GM19351 (cell line): ENCODE data around the gene RAD52.

Source experiments
- ATAC-seq: cut with Tn5 transposase; IDR thresholded peaks from one replicate; pipeline ENCODE4 v1.9.1; 2021; ENCODE audit warnings: mild to moderate bottlenecking, moderate library complexity; ENCODE audit not compliant: unreplicated experiment

Gene RAD52

DNA sequence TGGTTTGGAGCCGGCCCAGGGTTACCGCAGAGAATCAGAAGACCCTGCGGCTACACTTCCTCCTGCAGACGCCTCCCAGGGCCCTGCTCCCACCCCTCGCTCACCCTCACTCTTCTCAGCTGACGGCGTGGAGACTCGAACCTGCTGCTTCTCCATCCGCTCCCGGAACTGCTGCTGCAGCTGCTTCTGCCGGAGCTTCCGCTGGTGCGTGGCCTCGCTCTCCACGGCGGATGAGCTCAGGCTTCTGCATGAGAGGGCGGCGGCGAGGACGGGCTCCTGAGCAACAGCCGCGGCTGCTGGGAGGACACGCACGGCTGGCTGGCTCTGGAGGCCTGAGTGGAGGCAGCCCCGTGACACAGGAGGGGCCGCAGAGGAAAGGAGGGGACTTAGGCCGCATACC lies 33.3 kb downstream of the RAD52 start:
- ATAC-seq, result no peak

DNA sequence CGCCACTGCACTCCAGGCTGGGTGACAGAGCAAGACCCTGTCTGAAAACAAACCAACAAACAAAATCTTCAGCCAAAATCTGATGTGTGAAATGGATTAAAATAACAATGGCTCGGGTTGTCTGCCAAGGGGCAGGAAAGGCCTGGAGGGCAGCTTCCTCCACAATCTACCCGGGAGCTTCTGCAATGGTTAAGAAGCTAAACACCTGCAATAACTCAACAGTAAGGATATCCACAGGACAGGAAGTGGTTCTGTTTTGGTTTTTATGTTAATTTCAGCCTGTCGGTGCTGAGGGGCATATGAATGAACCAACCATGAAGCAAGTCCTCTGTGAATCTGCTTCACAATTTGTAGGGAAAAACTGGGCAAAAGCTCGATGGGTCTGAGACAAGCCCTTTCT lies 34.4 kb downstream of the RAD52 start:
- no peak for ATAC-seq

DNA sequence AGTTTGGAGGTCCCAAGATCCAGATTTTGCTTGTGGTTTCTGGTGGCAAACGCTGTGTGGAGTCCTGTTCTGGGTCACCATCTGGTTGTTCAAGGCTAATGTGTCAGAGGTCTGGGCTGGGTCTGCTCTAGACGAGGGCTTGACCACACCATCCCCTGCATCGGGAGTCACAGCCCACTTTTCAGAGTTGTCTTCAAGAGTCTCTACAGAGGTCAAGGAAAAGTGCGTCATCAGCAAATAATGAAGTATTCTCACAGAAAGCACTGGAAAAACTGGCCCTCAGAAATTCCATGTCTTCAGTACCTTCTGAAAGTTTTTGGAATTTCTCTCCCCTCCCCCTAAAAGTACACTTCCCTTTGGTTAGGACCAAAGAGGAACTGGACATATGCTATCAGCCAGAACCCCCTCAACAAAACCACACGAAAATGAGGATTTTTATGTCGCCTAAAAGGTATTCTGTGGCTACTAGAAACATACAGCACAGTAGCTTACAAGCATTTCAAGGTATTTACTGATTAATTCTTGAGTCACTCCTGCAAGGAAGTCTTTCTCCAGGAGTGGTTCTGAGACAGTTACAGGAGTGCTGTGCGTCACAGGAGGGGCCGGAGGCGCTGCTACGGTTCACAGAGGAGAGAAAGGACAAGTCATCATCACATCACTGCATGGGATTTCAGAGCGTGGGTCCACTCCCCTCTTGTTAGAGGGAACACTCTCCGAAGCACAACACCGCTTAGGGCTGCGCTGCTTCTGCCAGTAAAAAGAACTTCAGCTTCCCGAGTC lies 35.4 kb downstream of the RAD52 start:
- no peak for ATAC-seq

DNA sequence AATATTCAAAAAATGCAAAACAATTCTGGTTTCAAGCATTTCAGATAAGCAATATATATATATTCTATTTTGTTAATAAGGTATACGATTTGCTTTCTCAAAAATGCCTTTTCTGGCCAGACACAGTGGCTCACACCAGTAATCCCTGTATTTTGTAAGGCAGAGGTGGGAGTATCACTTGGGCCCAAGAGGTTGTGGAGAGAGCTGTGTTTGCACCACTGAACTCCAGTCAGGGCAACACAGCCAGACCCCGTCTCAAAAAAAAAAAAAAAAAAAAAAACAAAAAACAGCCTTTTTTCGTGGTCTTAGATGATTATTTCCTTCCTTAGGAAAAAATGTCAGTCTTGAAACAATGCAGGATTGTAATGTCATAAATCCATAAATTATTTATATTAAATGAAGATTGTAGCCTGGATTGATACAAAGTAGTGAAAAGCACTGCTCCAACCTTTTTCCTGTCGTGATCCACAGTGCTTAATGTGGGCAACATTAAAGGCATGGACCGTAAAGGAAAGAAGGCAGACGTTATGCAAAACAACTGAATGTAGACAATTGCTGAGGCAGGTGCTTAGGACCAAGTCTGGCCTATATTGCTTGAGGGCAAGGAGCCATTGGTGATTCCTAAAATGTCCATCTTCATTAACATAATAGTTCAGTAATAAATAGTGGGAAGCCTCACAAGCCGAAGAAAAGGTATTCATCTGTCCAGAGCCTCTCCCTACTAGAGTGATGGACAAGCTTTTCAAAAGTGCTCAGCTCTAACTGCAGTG lies 36.8 kb downstream of the RAD52 start:
- no peak for ATAC-seq

DNA sequence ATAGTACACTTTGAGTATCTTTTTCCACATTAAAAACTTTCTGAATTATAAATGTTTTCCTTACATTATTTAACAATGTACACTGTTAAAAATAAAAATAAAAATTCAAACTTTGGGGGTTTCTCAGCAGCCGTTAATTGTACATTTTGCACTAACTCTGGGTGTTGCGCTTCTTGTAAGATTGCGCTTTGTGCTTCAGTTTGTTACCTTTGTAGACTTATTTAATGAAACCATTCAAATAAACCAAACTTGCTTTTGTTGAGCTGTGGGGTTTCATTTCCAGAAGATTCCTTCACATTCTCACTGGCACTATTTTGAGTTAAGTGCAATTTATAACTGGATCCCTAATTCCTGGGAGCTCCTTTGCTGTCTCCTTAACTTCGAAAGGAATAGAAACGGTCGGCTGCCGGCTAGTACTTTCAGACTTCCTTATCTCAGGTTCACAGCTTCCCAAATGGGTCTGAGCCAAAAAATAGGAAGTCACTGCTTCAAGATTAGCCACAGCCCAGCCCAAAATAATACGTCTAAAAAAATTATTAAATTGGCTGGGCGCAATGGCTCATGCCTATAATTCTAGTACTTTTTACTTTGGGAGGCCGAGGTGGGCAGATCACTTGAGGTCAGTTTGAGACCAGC lies 38.2 kb downstream of the RAD52 start:
- no peak for ATAC-seq

DNA sequence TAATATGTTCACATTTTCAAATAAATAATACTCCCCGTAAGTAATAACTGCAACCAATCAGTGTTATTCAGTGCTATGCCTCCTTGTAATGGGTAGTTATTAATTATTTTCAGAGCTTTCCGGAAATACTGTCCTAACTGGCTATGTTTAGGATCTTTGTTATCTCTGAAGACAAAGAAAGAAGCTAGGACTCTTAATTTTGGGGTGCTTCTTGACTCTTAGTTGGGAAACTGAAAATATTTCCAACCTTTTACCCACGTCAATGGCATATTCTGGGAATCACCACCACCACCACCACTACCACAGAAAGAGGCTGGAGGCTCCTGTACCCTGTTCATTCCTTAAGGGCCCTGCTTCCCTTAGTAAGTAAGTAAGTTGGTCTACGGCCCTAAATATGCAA lies 39.1 kb downstream of the RAD52 start:
- ATAC-seq, result no peak

DNA sequence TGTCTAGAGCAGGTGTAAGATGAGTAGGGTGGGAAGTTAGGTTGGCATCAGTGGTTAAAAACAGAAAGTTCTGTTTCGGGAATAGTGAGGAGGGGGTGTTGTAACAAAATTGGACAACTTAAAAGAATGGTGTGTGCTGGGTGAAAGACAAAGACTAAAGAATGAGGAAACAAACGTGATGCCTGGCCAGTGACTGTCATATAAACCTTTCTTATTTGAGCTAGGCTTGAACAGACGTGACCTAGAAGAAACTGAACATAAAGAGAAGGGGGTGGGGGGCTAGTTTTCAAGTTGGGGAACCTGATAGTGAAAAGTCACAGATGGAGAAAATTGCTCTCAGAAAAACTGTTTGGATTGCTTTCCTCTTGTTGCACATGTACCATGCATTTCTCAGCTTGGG lies 39.6 kb downstream of the RAD52 start:
- ATAC-seq, result no peak

DNA sequence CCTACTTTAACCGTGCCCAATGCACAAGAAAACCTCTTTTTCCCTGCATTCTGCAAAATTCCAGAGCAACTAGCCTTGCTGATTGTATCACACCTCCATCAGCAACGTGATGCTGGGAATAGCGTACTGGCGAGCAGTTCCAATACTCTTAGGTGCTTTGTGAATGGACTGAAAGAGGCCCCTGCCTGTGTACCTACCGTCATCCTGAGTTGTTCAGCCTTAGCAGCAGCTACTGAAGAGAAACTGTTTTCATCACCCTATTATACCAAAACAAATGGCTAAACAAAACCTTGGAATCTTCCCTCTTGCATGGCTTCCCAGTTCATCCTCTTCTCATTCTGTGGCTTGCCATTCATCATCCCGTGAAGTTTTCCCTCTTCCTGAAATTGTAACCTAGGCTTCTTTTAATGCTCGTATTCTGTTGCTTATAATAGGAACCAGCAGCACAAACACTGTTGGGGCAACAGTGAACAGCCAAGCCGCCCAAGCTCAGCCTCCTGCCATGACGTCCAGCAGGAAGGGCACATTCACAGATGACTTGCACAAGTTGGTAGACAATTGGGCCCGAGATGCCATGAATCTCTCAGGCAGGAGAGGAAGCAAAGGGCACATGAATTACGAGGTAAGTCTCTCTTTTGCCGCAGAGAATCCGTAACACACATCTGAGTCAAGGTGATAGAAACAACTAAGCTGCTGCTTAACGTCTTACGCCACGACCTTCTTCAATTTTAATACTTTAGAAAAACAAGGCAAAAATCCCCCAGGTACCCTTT lies 41.9 kb downstream of the RAD52 start:
- no peak for ATAC-seq

DNA sequence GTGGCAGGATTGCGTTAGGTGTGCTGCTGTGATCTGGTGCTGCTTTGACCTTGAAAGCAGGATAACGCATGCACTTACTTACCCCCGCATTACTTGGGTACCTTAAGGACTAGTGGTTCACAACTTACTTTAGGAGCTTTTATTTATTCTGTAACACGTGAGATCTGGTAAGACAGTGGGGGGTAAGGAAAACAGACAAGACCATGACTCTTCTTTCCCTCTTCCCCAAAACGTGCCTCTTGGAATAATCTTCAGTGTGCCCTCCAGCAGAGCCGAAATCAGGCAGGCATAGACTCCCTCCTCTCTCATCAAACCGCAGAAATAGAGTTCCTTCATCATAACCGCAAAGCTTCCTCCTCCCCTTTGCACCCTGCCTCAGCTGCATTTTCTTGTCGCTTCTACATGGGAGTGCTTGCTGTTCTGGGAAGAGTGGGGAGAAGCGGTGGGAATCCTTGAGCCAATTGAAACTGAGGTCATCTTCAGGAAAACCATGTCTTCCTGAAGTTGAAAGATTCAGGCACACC lies 43.4 kb downstream of the RAD52 start:
- ATAC-seq, result no peak

DNA sequence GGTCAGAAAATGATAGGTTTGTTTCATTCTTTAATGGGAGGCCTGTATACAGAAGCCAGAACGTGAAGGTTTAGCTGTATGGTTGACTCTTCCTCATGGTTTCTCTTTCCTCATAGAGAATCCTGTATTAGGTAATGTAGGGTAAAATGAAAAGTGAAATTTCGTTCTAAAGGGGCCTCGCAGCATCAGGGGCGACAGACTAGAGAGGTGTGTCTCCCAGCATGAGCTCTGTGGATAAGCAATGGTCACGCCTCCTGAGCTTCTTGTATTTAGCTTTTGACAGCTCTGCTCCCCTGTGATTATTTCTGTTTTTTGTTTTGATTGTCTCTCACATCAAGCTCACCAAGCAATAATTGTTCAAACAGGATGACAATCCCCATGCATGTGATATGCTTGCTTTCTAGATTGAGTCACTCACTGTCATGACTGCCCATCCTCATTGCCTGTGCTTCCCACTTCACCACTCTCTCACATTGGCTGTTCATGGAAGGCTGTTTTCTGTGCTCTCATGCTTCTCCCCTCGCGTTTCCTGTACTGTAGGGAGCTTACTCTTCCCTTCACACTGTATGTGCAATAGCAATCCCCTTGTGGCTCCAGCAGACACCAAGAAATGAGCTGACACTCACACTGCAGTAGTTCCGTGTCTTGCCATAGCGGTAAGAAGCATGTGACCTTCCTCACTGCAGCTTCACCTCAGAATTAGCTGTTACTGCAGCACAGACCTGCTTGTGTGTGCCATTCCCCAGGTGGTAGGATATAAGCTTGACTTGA lies 44.0 kb downstream of the RAD52 start:
- ATAC-seq, result no peak

DNA sequence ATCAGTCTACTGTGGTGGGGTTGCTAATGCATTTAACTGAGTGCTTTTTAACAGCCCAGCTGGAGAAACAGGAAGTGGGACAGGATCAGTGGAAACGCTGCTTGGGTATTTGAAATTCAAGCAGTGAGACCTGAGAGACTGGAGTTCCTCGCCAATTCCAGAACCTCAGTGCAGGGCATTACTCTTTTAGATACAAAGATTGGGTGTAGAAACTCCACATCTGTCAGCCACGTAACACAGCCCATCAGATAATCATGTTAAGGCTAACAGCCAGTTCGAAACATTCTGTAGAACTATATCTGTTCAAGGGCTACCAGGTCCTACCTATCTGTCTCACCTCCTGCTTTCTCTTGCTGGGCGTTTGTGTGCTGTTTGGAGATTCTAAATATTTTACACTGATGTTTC lies 45.5 kb downstream of the RAD52 start:
- no peak for ATAC-seq

DNA sequence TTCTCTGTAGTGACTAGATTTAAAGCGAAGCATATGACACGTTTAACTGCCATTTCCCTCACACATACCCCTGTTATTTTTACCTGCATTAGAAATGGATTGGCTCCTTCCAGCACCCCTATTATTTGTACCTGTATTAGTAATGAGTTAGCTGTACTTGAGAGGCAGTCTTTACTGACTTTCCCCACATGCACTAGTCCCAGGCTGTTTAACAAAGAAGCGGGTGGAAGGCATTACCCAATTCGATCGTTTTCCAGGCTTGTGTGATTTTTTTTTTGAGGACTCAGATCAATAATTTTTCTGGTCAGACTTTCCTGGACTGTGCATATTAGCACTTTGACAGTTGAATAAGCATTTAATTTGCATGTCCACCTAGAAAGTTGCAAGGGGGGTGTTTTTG lies 46.4 kb downstream of the RAD52 start:
- no peak for ATAC-seq

DNA sequence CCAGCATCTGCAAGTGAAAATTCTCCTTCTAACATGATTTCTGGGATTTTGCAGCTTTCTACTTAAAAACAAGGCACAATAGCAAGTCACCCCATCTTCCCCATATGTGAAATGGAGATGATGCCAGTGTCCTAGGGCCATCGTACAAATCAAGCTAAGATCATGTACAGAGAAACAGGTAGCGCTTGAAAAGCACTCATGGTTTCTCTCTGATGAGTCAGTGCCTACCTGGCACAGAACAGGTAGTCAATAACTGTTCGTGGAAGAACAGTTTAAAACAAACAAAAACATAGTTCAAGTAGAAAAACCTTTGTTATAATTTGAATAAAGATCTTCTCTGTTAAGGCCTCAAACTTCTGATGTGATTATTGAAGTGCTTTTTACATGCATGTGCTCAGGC lies 46.9 kb downstream of the RAD52 start:
- no peak for ATAC-seq

DNA sequence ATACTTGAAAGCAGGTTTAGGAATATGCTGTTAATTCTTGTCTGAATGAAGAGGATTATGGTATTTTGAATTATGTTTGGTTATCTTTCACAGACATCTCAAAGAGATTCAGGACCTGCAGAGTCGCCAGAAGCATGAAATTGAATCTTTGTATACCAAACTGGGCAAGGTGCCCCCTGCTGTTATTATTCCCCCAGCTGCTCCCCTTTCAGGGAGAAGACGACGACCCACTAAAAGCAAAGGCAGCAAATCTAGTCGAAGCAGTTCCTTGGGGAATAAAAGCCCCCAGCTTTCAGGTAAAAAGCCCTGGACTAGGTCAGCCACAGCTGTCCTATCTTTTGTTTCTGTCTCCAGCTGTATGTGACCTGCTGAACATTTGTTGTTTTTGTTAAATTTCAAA lies 52.1 kb downstream of the RAD52 start:
- no peak for ATAC-seq

DNA sequence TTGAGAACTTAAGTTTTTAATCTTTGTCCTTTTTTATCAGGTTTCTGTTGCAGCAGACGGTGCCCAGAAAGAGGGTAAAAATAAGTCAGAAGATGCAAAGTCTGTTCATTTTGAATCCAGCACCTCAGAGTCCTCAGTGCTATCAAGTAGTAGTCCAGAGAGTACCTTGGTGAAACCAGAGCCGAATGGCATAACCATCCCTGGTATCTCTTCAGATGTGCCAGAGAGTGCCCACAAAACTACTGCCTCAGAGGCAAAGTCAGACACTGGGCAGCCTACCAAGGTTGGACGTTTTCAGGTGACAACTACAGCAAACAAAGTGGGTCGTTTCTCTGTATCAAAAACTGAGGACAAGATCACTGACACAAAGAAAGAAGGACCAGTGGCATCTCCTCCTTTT lies 53.5 kb downstream of the RAD52 start:
- ATAC-seq, result no peak

DNA sequence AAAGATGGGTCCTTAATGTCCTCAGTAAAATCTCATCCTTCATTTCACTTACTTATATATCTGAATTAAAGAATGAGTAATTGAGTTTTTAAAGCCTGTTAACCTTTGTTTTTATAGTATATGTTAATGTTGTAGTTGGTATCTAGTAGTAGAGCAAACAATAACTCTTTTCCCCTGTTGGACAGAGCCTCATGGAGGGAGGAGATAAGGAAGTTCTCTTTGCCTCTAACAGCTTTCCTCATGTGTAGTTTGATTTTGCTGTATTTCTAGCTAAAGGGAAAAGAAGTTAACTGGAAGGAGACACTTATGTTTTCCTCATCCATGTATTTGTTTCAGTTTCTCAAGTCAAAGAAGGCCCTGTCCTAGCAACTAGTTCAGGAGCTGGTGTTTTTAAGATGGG lies 55.3 kb downstream of the RAD52 start:
- ATAC-seq, result no peak

DNA sequence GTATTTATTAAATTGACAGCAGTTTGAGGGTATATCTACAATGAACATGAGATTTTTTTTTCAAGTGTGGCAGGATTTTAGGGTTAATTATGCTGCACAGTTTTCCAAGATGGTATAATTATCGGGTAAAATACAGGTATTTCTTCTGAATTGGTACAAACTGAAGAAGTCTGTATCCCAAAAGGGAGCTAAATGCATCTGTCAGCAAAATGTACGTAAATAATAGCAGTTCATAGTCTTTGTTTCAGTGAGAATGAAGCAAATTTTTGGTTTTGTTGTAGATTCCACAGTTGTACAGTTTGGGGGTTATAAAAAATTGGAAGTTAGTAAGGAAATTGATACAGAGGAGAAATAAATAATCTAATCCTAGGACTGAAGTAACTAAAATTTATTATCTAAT lies 63.3 kb downstream of the RAD52 start:
- ATAC-seq, result no peak

DNA sequence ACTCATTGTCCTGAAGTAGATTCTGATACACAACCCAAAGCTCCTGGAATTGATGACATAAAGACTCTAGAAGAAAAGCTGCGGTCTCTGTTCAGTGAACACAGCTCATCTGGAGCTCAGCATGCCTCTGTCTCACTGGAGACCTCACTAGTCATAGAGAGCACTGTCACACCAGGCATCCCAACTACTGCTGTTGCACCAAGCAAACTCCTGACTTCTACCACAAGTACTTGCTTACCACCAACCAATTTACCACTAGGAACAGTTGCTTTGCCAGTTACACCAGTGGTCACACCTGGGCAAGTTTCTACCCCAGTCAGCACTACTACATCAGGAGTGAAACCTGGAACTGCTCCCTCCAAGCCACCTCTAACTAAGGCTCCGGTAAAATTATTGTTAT lies 63.8 kb downstream of the RAD52 start:
- ATAC-seq, result no peak

DNA sequence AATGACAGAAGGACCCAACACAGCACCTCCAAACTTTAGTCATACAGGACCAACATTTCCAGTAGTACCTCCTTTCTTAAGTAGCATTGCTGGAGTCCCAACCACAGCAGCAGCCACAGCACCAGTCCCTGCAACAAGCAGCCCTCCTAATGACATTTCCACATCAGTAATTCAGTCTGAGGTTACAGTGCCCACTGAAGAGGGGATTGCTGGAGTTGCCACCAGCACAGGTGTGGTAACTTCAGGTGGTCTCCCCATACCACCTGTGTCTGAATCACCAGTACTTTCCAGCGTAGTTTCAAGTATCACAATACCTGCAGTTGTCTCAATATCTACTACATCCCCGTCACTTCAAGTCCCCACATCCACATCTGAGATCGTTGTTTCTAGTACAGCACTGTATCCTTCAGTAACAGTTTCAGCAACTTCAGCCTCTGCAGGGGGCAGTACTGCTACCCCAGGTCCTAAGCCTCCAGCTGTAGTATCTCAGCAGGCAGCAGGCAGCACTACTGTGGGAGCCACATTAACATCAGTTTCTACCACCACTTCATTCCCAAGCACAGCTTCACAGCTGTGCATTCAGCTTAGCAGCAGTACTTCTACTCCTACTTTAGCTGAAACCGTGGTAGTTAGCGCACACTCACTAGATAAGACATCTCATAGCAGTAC lies 64.6 kb downstream of the RAD52 start:
- no peak for ATAC-seq

DNA sequence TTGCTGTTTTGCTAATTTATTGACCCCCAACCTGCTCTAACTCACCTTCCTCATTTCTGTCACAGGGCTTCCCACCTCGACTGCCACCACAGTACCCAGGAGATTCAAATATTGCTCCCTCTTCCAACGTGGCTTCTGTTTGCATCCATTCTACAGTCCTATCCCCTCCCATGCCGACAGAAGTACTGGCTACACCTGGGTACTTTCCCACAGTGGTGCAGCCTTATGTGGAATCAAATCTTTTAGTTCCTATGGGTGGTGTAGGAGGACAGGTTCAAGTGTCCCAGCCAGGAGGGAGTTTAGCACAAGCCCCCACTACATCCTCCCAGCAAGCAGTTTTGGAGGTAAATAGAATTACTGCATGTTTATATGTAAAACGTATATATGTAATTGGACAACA lies 68.8 kb downstream of the RAD52 start:
- ATAC-seq, result no peak
